Placental epithelial cell (primary cell): ENCODE data around the gene SYNPO. TPM values are rescaled to one million over a fixed set of nuclear protein-coding genes. Genes with fewer than 3 reads are reported as not detected.

Source experiments
- total RNA-seq: library from RNA; depleted of rRNA; stranded (reverse); fragments of >200 nt; gene quantifications from 2 replicates; pipeline ENCODE4 v1.2.3, GENCODE V29; 2012

Gene SYNPO, protein sequence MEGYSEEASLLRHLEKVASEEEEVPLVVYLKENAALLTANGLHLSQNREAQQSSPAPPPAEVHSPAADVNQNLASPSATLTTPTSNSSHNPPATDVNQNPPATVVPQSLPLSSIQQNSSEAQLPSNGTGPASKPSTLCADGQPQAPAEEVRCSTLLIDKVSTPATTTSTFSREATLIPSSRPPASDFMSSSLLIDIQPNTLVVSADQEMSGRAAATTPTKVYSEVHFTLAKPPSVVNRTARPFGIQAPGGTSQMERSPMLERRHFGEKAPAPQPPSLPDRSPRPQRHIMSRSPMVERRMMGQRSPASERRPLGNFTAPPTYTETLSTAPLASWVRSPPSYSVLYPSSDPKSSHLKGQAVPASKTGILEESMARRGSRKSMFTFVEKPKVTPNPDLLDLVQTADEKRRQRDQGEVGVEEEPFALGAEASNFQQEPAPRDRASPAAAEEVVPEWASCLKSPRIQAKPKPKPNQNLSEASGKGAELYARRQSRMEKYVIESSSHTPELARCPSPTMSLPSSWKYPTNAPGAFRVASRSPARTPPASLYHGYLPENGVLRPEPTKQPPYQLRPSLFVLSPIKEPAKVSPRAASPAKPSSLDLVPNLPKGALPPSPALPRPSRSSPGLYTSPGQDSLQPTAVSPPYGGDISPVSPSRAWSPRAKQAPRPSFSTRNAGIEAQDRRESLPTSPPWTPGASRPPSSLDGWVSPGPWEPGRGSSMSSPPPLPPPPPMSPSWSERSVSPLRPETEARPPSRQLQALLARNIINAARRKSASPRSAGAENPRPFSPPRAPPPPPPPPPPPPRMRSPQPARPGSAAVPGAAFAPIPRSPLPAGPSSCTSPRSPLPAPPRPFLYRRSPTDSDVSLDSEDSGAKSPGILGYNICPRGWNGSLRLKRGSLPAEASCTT
- not detected in 2 replicates for total RNA-seq

DNA sequence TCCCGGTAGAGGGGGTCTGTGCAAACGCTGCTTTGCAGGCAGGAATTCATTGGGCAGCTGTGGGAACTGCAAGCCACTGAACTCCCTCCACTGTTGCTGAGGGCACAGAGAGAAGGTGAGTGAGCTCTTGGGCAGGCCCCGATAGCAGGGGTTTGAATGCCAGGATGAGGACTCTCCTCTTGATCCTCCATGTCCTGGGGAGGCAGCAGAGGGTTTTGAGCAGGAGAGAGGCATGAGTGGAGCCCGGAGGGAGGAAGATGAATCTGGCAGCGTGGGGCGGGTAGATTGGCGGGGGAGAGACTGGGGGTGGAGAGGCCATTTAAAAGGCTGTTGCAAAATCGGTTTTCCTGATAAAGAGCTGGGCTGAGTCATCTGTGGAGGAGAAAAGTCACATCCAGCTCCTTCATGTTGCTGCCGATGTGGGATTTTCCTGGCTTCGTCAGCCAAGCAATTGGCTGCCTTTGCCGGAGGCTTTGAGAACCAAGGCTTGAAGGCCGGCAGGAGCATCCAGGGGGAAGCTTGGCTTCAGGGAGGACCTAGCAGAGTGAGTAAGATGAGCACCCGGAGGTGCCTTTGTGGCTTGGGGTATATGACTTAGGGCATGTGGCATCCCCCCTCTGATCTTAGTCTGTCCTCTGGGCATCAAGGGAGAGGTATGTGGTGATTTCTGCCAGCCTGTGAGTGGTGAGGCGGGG, at the start of gene SYNPO:
Gene SYNPO (plus strand): TSS at position 350 of the 695 bp plus-strand sequence. CDS start 7,616 bp downstream, outside the sequence.

DNA sequence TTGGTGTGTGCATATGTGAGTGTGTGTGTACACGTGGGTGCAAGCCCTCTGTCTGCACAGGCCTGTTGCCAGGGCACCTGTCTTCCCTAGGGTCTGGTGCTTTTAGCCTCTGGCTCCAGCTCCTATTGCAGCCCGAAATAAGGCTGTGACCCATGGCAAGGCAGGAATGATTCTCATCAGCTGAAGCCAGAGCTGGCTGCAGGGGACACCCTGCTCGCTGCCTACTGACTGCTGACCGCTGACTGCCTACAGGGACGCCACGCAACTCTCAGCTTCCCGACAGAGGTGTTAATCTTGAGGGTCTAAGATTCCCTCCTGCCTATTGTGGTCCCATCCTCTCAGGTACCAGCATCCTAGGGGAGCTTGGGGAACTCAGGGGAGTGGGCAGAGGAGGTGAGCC, 20.6 kb downstream of the SYNPO start, which contains the start of gene MYOZ3:
Gene MYOZ3 (plus strand): TSS at position 166 of the 400 bp plus-strand sequence. CDS start 1,691 bp downstream, outside the sequence.

DNA sequence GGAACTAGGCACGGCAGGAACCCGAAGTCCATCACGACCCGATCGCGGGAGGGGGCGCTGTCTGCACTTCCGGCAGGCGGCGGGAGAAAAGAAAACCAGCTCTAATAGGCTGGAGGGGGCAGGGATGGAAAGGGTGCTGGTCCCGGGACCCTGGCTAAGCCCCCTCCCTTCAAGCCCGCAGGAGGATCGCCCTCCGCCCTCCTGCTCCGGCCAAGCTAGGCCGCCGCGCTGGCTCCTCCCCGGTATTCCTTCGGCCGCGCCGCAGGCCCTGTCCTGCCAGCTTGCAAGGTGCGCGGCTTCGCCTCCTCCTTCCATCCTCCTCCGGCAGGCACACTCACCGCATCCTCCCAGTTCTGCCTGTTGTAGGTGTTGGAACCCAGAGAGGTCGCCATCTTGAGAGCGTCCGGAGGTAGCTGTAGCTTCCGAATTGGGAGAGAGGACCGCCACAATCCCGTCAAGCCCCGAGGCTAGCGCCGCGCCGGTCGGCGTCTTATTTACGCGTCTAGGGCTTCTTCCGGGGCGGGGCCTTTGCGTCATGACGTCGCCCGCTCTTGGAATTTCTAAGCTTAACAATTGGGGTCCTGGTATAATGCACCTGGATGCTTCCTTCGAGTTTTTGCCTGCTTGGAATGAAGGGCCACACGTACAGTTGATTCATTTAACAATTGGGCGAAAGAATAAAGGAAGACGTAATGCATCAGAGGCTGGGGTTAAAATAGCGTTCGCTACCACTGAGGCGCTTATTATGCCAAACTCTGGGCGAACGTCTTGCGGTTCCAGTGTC, 60.3 kb downstream of the SYNPO start, which contains the start of gene RBM22:
Gene RBM22 (minus strand): TSS at position 469 of the 784 bp plus-strand sequence. CDS start 77 bp downstream, at position 392.

Other genes starting within 250 kb of the SYNPO start
- gene CD74, start 227.8 kb upstream of the SYNPO start, total RNA-seq: 7.5 and 7.9 TPM in 2 replicates
- gene RPS14, start 190.9 kb upstream of the SYNPO start, total RNA-seq: 1,741 and 3,246 TPM in 2 replicates
- 65.2 and 218 TPM in 2 replicates for gene NDST1, start 132.5 kb upstream of the SYNPO start, total RNA-seq
- not detected in 2 replicates for gene MYOZ3, start 20.6 kb downstream of the SYNPO start, total RNA-seq
- 25.1 and 35.4 TPM in 2 replicates for gene RBM22, start 60.4 kb downstream of the SYNPO start, total RNA-seq
- 45.1 and 48.8 TPM in 2 replicates for gene DCTN4, start 118.4 kb downstream of the SYNPO start, total RNA-seq
- 2.4 and 2.6 TPM in 2 replicates for gene SMIM3, start 138.1 kb downstream of the SYNPO start, total RNA-seq
- gene IRGM, start 205.9 kb downstream of the SYNPO start, total RNA-seq: not detected in 2 replicates